AG20443 (cell line): ENCODE results near the gene PLAGL2.

Experiments used
- DNase-seq: peaks from one replicate; pipeline ENCODE4 v3.0.0; 2012; ENCODE audit warnings: low spot score, mixed read lengths

The PLAGL2 gene

DNA sequence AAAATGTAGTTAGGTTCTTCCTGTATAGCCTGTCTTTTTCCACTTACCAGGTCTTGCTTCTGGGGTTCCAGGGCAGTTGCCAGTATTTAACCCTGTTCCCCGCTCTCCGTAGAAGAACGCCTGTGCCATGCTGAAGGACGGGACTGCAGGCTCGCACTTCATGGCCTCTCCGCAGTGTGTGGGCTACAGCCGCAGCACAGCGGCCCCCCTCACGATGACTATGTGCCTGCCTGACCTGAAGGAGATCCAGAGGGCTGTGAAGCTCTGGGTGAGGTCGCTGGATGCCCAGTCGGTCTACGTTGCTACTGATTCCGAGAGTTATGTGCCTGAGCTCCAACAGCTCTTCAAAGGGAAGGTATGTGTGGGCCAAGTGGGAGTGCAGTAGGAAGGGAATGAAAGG lies 23.2 kb upstream of the PLAGL2 start:
- no peak for DNase-seq

DNA sequence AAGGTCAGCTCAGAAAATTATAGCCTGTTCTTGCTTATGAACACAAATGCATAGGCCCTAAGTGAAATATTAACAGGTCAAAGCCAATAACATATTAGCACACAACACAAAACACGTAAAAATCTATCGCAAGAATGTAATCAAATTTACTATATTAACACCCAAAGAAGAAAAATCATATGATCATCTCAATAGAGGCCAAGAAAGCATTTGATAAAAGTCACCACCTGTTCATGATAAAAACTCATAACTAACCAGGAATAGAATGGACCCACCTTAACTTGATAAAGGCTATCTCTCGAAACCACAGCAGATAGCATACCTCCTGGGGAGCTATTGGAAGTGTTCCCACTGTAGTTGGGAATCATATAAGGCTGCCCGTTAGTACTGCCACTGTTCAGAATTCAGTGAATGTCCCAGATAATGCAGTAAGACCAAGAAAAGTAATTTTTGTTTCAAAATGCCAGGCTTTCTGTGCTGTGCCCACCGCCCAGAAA lies 21.8 kb upstream of the PLAGL2 start:
- DNase-seq, result no peak

DNA sequence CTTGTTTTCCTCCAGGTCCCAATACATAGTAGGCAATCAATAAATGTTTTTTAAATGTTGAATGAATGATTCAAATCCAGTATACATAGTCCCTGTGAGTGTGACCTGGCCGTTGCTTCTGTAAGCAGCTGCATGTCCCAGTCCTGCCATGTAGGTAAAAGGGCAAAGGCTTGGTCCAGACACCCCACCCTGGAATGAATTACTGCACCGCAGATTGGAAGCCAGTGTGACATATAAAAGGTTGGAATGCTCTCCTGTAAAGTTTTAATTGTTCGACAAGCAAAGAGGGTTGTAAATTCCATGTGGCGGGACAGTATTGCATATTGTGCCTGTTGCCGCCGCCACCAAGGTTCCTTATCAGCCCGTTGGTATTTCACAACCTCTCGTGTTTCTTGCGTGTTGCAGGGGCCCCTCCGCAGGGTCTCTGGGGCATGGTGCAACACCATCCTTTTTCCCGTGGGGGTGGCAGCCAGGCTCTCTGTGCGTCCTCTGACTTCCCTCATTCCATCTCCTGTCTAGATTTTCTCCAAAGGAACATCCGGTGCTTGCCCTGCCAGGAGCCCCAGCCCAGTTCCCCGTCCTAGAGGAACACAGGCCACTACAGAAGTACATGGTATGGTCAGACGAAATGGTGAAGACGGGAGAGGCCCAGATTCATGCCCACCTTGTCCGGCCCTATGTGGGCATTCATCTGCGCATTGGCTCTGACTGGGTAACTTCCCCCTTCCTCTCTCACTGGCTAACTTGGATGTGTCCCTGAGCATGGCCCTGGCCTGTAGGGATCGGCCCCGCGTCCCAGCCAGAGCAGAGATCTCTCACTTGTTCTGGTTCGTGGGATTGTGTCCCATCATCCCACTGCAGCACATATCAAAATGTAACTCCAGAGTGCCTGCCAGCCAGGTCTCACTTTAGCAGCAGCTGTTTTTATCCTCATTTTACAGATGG lies 20.5 kb upstream of the PLAGL2 start:
- DNase-seq, result no peak

DNA sequence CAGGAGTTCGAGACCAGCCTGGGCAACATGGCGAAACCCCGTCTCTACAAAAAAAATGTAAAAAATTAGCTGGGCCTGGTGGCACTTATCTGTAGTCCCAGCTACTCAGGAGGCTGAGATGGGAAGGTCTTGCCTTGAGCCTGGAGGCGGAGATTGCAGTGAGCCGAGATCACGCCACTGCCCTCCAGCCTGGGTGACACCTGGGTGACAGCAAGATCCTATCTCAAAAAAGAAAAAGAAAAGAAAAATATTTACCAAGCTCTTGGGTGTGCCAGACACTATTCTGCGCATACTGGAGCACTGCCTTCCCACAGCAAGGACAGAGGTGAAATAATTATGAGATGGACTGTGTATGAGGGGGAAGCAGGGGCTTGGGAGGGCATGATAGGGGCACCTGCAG lies 19.8 kb upstream of the PLAGL2 start:
- DNase-seq, result no peak

DNA sequence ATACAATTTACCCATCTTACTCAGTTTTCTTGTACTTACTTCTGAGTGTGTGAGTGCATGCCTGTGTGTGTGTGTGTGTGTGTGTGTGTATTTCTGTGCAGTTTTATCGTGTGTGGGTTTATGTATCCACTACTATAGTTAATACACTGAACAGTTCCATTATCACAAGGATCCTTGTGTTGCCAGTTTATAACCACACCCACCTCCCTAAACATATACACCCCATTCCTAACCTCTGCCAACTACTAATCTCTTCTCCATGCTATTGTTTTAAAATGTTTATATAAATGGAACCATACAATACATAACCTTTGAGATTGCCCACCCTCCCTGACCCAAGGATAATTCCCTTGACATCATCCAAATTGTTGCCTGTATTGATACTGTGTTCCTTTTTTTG lies 18.8 kb upstream of the PLAGL2 start:
- no peak for DNase-seq

DNA sequence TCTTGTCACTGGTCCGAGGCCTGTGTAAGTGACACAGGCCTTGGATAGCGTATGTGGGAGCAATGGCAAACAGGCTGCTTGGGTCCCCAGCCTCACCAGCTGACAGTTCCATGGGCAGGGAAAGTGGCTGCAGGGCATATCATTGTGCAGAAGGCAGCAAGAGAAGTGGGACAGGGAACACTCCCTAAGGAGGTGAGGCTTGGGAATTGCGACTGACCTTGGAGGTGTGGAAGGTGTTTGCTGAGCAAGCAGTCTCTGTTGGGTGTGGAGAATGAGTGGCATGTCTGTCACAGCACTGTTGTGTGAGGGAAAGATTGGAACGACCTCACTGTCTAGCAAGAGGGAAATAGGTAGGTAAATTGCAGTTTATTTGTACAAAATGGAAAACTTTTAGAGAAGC lies 16.9 kb upstream of the PLAGL2 start:
- DNase-seq, result no peak

DNA sequence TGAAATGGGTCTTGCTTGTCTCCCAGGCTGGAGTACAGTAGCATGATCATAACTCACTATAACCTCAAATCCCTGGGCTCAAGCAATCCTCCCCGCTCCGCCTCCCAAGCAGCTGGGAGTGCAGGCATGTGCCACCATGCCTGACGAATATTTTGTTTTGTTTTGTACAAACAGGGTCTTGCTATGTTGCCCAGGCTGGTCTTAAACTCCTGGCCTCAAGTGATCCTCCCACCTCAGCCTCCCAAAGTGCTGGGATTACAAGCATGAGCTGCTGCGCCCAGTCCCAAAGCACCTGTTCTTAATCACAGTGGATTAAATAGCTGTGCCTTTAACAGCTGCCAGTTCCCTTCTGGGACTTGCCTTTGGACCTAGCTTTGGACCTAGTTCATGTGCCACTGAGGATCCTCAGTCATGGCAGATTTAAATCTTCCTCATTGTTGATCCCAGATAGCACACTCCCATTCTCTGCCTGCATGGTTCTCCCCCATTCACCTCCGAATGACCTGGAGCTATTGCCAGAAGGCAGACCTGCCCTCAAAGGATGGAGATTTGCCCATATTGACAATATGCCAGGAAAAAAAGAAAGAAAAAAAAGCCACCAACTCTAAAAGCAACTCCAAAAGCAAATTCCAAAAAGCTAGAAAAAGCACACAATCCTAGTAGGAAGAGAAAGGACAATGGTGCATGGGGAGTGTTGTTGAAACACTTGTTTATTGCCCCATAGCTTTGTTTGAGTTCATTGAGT lies 10.8 kb upstream of the PLAGL2 start:
- DNase-seq, result no peak

DNA sequence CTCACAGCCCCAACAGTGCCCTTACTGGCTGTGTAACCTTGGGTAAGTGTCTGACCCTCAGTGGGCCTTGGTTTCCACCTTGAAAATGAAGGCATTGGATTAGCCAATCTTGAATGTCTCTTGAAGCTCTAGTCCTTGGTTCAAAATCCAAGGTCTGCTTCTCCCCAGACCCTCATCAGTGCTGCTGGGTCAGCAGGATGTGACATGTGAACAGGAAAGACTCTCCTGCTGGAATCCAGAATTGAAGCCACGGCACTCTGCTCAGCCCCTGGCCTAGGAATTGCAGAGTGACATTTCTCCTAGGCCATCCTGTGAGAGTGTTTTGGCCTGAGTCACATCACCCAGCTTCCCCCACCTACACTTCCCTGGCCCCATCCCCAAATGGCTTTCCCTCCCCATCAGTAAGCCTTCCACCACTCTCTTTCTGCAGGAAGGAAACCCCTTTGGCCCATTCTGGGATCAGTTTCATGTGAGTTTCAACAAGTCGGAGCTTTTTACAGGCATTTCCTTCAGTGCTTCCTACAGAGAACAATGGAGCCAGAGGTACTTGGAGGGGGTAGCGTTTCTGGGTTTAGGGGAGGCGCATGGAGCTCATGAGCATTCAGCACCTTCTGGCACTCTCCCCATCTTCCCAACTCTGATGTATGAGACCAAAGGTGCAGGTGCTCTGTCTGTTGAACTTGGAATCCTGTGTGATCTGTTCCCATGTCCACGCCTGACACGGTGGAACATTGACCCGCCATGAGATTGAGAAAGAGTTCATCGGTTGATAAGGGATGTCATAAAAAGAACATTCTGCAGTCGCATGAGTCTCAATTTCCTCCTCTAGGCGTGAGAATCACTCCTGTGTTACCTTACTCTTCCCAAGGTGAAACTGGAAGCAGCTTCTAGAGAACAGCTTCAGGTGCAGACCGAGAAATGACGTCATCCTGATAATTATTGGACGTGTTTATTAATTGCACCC lies 8.9 kb upstream of the PLAGL2 start:
- DNase-seq, result no peak

DNA sequence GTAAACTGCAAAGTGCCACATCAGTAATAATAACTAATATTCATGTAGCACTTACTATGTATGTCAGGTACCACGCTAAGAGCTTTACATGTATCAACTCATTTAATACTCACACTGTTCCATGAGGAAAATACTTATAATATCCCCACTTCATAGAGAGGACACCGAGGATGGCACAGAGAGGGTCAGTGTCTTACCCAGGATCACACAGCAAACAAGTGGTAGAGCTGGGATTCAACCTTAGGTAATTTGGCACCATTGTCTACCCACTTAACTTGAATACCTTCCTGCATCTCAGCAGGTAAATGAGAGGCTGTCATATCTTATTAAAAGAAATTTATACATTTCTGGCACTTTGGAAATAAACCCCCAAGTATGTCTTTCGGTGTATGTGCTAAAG lies 8.2 kb upstream of the PLAGL2 start:
- DNase-seq, result no peak

DNA sequence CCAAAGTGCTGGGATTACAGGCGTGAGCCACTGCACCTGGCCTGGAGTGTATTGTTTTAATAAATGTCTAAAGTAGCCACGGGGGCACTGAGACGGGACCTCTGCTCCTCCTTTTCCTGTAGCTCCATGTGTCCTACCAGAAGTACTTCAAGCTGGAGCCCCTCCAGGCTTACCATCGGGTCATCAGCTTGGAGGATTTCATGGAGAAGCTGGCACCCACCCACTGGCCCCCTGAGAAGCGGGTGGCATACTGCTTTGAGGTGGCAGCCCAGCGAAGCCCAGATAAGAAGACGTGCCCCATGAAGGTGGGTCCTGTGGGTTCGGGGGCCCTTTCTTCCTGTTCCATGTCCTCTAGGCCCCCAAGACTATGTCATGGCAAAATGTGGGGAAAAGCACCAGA lies 7.6 kb upstream of the PLAGL2 start:
- no peak for DNase-seq

DNA sequence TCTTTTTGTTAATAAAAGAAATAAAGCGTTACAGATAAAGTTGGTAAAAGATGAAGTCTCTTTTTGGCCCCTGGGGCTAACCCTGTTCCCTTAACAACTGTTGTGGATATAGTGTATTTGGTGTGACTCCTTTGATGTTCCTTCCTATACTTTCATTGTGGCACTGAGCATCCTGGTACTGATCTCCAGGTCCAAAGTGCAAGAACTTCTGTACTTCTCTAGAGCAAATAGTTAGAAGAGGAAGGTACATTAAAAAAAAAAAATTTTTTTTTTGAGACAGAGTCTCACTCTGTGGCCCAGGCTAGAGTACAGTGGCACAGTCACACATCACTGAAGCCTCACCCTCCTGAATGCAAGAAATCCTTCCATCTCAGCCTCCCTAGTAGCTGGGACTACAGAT lies 6.3 kb upstream of the PLAGL2 start:
- no peak for DNase-seq

DNA sequence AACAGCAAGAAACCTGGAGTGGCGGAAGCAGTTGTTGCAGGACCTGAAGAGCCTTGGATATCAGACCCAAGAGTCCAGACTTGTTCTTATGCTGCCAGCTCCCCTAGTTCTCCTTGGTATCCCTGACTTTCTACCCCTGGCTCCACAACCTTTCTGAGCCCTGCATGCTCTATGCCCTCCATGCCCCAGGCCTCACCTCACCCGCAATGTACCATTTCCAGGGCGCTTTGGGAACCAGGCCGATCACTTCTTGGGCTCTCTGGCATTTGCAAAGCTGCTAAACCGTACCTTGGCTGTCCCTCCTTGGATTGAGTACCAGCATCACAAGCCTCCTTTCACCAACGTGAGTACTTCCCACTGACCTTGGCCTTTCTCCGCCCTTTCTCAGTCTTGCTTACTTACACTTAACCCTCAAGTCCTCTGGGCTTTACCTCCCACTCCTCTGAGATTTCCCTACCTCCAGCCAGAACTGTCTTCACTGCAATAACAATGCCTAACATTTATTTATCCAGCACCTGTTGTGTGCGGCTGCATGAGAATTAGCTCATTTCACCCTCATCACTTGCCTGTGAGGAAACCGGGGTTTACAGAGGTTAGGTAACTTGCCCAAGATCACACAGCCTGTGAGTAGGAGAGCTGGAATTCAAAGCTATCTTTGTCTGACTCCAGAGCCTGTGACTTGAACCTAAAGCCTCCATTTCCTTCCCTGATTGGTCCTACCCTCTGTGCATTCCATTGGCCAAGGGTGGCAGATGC lies 2.5 kb upstream of the PLAGL2 start:
- DNase-seq, result no peak

DNA sequence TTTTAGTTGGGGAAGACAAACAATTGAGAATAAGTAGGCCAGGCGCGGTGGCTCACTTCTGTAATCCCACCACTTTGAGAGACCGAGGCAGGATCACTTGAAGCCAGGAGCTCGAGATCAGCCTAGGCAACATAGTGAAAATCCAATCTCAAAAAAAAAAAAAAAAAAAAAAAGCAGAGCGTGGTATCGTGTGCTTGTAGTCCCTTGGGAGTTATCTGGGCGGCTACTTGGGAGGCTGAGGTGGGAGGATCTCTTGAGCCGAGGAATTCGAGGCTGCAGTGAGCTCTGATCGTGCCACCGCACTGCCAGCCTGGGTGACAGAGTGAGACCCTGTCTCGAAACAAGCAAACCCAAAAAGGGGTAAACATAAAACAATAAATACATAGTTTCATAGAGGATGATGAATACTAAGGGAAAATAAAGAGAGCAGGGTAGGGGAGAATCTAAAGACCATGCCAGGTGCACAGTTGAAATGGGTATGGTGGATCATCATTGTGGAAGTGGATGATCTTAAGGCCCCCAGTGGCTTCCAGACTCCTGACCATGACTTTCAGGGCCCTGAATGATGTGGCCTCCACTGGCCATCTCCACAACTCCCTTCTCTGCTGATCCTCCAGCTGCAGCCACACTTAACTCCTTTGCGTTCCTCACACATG lies 1.1 kb upstream of the PLAGL2 start:
- DNase-seq, result no peak

DNA sequence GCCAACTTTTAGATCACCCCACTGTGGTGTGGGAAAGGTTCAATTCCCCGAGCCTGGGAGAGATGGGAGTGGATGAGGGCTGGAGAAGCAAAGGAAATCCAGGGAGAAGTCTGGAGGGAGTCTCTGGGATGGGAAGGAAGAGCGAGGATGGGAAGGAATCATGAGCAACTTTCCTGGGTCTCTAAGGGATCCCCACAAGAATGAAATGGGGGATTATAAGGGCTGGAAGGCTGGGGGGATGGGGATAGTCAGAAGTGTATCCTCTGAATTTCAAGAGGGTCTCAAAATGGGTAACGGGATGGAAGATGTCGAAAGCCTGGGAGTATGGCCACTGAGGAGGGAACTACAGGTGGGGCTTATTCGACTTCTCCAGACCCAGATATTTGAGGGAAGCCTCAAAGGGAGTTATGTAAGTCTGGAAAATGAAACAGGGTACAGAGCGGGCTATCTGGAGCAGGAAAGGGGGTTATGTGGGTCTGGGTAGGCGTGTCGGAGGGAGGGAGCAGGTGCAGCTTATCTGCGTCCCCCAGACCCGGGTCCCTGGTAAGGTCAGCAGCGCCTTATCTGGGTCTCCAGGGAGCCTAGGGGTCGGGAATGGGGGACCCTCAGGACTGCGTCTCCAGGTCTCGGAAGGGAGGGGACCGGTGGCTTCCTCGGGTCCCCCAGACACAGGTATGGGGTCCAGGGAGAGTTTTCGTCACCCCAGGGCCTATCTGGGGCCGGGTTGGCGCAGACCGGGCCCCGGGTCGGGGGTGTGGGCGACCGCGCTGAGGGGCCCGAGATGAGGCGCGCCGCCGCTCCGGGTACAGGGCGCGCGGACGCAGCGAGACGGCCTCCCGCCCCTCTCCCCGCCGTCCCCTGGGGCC lies 550 bp downstream of the PLAGL2 start:
- DNase-seq, result no peak

DNA sequence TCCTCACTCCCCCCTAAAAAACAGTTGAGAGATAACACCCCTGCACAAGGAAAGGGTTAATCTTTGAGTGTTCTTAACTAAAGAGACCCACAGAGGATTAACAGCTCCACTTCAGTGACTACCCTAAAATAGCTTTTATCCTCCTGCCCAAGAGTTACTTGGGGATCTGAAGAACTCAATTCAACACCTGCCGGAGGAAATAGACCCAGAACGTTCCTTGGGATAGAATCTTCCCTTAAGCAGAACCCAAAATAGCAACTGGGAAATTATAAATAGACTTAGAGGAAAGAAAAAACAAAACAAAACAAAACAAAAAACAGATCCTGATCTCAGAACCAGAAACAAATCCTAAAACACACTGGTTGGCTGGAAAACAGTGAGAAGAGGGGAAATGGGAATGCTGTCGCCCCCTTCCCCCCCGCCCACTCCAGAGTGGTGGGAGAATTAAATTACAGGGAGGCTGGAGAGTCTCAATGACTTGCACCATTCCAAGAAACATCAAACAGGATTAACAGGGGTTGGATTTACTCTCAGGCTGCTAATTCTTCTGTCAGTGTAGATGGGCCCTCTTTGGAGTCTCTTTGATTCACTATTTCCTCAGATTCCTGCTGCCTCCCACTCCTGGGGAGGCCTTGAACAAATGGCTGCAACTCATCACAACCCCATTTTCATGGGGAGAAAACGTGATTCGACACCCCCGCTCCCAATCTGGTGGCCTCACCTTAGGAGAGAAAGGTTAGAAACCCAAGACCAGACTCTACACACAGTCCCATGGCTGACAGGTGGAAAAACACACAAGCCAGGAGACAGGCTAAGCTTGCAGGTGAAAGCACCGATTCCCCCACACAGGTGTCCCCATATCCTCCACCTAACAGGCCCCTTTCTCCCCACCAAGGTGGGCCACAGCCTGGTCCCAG lies 1.4 kb downstream of the PLAGL2 start:
- no peak for DNase-seq

DNA sequence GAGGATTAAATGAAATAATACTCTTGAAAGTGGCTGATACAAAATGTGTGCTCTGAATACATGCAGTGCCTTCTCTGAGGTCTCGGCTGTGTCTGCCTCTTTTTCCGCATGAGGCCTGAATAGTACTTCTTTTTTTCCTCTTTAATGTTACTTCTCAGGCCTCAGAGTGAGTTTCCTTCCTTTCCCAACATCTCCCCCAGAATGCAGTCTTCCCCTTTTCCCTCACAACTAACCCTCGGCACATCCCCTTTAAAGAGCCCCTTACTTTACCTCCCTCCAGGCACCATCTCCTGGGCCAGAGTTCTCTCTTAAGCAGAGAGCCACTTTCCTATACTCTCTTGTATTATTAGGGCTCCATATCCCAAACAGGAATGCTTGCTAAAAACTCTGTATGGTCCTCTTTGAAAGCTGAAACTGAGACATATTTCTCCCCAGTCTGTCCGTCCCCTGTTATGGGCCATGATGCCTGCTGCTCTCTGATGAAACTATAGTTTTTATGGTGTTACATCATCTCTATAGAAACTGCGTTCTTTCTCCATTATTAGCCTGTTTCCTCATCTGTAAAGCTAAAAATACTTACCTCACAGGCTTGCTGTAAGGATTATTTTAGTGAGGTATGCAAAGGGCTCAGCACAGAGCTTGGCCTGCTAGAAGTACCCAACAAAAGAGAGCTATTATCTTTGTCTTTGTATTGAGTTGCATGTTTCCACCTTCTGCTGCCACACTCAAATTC lies 2.3 kb downstream of the PLAGL2 start:
- no peak for DNase-seq

DNA sequence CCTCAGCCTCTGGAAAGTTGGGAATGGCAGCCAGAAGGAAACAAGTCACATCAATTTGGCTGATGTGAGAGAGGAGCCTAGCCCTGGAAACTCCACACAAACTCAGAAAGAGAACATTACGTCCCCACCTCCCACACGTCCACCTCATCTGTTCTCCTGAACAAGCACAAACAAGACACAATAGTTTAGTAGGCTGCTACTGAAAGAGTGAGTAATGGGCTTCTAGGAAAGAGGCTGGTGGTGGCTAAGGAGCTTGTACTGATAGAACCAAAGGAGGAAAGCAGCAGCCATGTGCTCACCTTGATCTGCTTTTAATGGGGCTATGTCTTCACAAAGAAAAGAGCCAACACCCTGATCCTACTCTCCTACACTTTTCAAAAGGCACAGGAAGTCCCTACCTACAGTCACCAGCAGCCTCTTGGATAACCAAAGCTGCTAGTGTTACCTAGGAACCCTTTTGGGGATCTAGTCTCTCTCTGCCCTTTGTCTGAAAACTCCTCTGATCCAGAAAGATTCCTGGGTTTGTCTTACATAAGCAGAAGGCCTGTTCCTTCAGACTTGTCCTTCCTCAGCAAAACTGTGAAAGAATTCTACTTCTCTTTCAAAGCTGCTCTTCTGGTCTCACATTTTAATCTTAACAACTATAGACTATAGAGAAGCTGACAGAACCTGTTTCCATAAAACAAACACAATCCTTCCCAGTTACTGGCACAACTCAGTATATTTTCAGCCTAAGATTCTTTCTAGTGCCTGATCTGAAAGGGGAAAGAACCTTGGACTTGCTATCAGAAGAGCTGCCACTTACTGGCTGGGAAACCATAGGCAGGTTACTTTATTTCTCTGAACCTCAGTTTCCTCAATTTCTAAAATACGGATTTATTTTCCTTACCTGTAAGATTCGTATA lies 3.1 kb downstream of the PLAGL2 start:
- DNase-seq, result no peak
